HEK293 (cell line): ENCODE results near the gene TRUB1.

ENCODE experiments used
- BCL11A ChIP-seq: fragments of 450-650 bp; formaldehyde crosslinking; IDR thresholded peaks from 2 replicates; pipeline ENCODE4 v1.5.1; 2016; ENCODE audit warnings: low read depth, missing biosample characterization, missing genetic modification characterization
- SETDB1 ChIP-seq: IDR thresholded peaks from one replicate; pipeline ENCODE4 v1.6.1; 2017; ENCODE audit warnings: mild to moderate bottlenecking, low read length, moderate library complexity, mixed read lengths; ENCODE audit not compliant: insufficient read length
- ZBTB7A ChIP-seq: fragments of 450-650 bp; formaldehyde crosslinking; IDR thresholded peaks from 2 replicates; pipeline ENCODE4 v1.5.1; 2016; ENCODE audit warnings: low read depth, missing biosample characterization, missing genetic modification characterization
- ZEB2 ChIP-seq: fragments of 450-650 bp; formaldehyde crosslinking; IDR thresholded peaks from 2 replicates; pipeline ENCODE4 v1.5.1; 2016; ENCODE audit warnings: missing biosample characterization, missing genetic modification characterization
- ZFHX2 ChIP-seq: fragments of 450-650 bp; formaldehyde crosslinking; conservative IDR thresholded peaks from 2 replicates; pipeline ENCODE4 v1.5.1; 2016; ENCODE audit warnings: missing biosample characterization, missing genetic modification characterization
- ZNF350 ChIP-seq: fragments of 450-650 bp; formaldehyde crosslinking; IDR thresholded peaks from 2 replicates; pipeline ENCODE4 v1.5.0; 2017; ENCODE audit warnings: missing biosample characterization, mild to moderate bottlenecking, missing genetic modification characterization
- ZNF37A ChIP-seq: fragments of 450-650 bp; IDR thresholded peaks from 2 replicates; pipeline ENCODE4 v1.5.1; 2018; ENCODE audit warnings: missing biosample characterization, missing genetic modification characterization
- ZNF398 ChIP-seq: fragments of 450-650 bp; formaldehyde crosslinking; IDR thresholded peaks from 2 replicates; pipeline ENCODE4 v1.5.1; 2017; ENCODE audit warnings: missing biosample characterization, missing genetic modification characterization
- ZNF585B ChIP-seq: fragments of 450-650 bp; formaldehyde crosslinking; IDR thresholded peaks from 2 replicates; pipeline ENCODE4 v1.5.1; 2016; ENCODE audit warnings: missing biosample characterization, missing genetic modification characterization
- ZNF645 ChIP-seq: fragments of 450-650 bp; formaldehyde crosslinking; IDR thresholded peaks from 2 replicates; pipeline ENCODE4; 2016; ENCODE audit warnings: missing biosample characterization, missing genetic modification characterization
- ZNF830 ChIP-seq: fragments of 450-650 bp; IDR thresholded peaks from 2 replicates; pipeline ENCODE4 v1.5.0; 2018; ENCODE audit warnings: missing biosample characterization, missing genetic modification characterization, low read depth, mild to moderate bottlenecking, moderate library complexity
- TF ChIP-seq, protein P1 (sequence below): fragments of 450-650 bp; formaldehyde crosslinking; IDR thresholded peaks from 2 replicates; pipeline ENCODE4 v1.5.1; 2016; ENCODE audit warnings: missing biosample characterization, missing genetic modification characterization
- TF ChIP-seq, protein P2 (sequence below): fragments of 450-650 bp; formaldehyde crosslinking; IDR thresholded peaks from 2 replicates; pipeline ENCODE4 v1.5.1; 2016; ENCODE audit warnings: missing biosample characterization, missing genetic modification characterization
- TF ChIP-seq, protein P3 (sequence below): fragments of 450-650 bp; formaldehyde crosslinking; IDR thresholded peaks from 2 replicates; pipeline ENCODE4 v1.5.1; 2016; ENCODE audit warnings: missing biosample characterization, missing genetic modification characterization, low read depth

DNA sequence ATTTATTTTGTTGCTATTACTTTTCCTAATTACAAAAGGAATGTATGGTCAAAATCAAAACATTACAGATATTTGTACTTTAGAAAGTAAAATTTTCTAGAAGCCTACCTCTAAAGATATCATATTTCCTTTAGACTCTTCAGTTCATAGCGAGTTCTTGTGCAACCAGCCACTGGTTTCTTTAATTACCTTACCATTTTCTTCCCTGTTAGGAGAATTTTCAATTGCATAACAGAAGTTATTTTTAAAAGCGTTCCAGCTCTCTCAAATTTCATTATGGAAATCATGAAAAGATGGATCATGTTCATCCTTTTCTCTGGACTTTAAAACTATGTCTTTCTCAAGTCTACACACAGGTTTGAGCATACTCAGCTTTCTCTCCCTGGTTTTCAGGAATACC, 5.0 kb upstream of the TRUB1 start:
- TF ChIP-seq BCL11A (tag by site-specific recombination) (no peak), ZNF830 (tag by site-specific recombination) (no peak), ZEB2 (tag by site-specific recombination) (no peak), ZNF585B (tag by site-specific recombination) (no peak), SETDB1 (no peak), ZFHX2 (no peak), ZNF37A (tag by site-specific recombination) (no peak), ZBTB7A (tag by site-specific recombination) (no peak), ZNF350 (tag by site-specific recombination) (no peak), ZNF398 (tag by site-specific recombination) (no peak), ZNF645 (tag by site-specific recombination) (no peak)
- TF ChIP-seq, protein P1, sequence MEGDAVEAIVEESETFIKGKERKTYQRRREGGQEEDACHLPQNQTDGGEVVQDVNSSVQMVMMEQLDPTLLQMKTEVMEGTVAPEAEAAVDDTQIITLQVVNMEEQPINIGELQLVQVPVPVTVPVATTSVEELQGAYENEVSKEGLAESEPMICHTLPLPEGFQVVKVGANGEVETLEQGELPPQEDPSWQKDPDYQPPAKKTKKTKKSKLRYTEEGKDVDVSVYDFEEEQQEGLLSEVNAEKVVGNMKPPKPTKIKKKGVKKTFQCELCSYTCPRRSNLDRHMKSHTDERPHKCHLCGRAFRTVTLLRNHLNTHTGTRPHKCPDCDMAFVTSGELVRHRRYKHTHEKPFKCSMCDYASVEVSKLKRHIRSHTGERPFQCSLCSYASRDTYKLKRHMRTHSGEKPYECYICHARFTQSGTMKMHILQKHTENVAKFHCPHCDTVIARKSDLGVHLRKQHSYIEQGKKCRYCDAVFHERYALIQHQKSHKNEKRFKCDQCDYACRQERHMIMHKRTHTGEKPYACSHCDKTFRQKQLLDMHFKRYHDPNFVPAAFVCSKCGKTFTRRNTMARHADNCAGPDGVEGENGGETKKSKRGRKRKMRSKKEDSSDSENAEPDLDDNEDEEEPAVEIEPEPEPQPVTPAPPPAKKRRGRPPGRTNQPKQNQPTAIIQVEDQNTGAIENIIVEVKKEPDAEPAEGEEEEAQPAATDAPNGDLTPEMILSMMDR: no peak
- TF ChIP-seq, protein P2, sequence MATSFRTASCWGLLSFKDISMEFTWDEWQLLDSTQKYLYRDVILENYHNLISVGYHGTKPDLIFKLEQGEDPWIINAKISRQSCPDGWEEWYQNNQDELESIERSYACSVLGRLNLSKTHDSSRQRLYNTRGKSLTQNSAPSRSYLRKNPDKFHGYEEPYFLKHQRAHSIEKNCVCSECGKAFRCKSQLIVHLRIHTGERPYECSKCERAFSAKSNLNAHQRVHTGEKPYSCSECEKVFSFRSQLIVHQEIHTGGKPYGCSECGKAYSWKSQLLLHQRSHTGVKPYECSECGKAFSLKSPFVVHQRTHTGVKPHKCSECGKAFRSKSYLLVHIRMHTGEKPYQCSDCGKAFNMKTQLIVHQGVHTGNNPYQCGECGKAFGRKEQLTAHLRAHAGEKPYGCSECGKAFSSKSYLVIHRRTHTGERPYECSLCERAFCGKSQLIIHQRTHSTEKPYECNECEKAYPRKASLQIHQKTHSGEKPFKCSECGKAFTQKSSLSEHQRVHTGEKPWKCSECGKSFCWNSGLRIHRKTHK (tag by site-specific recombination): no peak
- TF ChIP-seq, protein P3, sequence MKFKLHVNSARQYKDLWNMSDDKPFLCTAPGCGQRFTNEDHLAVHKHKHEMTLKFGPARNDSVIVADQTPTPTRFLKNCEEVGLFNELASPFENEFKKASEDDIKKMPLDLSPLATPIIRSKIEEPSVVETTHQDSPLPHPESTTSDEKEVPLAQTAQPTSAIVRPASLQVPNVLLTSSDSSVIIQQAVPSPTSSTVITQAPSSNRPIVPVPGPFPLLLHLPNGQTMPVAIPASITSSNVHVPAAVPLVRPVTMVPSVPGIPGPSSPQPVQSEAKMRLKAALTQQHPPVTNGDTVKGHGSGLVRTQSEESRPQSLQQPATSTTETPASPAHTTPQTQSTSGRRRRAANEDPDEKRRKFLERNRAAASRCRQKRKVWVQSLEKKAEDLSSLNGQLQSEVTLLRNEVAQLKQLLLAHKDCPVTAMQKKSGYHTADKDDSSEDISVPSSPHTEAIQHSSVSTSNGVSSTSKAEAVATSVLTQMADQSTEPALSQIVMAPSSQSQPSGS (tag by site-specific recombination): no peak
